C4-2B (cell line): ENCODE measurements around the gene SCLY.

ENCODE experiments used
- H3K27ac ChIP-seq: fragments of 450-650 bp; 2 replicates; pipeline ENCODE4 v1.5.1; 2017
- CTCF ChIP-seq: fragments of 450-650 bp; conservative IDR thresholded peaks from 2 replicates; pipeline ENCODE4 v1.5.1; 2017; ENCODE audit warnings: mild to moderate bottlenecking
- ZFX ChIP-seq: fragments of 450-650 bp; IDR thresholded peaks from 2 replicates; pipeline ENCODE4 v1.6.1; 2017

Gene SCLY

GRCh38 chr2:238130111-238130695 is 69.4 kb downstream of the SCLY start:
- H3K27ac ChIP-seq: no peak overlapping the region
- TF ChIP-seq CTCF (no peak), ZFX (no peak)

GRCh38 chr2:238130696-238131628 is 70.2 kb downstream of the SCLY start:
- TF ChIP-seq ZFX (no peak), CTCF (no peak)
- no peak overlapping the region for H3K27ac ChIP-seq

- no peak for TF ChIP-seq ZFX
- no peak for TF ChIP-seq CTCF
- H3K27ac ChIP-seq: no peak overlapping the region
These were observed 71.1 kb downstream of the SCLY start for GRCh38 chr2:238131761-238132462.

- no peak overlapping the region for H3K27ac ChIP-seq
These were observed 72.0 kb downstream of the SCLY start for GRCh38 chr2:238132463-238133450.

GRCh38 chr2:238133499-238134392 is 72.9 kb downstream of the SCLY start:
- no peak for TF ChIP-seq ZFX
- TF ChIP-seq CTCF: no peak

More at GRCh38 chr2:238132463-238133450, 72.0 kb downstream of the SCLY start:
- no peak for TF ChIP-seq ZFX
- no peak for TF ChIP-seq CTCF

GRCh38 chr2:238134393-238134785 is 73.6 kb downstream of the SCLY start:
- TF ChIP-seq CTCF: no peak
- no peak for TF ChIP-seq ZFX
- H3K27ac ChIP-seq: no peak overlapping the region

More at GRCh38 chr2:238133499-238134392, 72.9 kb downstream of the SCLY start:
- no peak overlapping the region for H3K27ac ChIP-seq
